Activated CD4-positive, CD25-positive, alpha-beta regulatory T cell (primary cell): ENCODE results near the gene ADGRD1.

ENCODE experiments used
- DNase-seq, 4 experiments: peaks; one replicate each; lab custom pipeline; 2025; lab: John Stamatoyannopoulos, UW

ADGRD1 gene

GRCh38 chr12:131090274-131091210 lies 136.8 kb downstream of the ADGRD1 start:
- DNase-seq, result no peak

- DNase-seq, result no peak
Measured at GRCh38 chr12:131091413-131091975, 137.8 kb downstream of the ADGRD1 start.

GRCh38 chr12:131091976-131092691 lies 138.4 kb downstream of the ADGRD1 start:
- DNase-seq, result no peak

GRCh38 chr12:131092901-131093603 lies 139.3 kb downstream of the ADGRD1 start:
- DNase-seq, result no peak

GRCh38 chr12:131093604-131093955 lies 139.9 kb downstream of the ADGRD1 start:
- DNase-seq, result no peak

GRCh38 chr12:131093971-131094830 lies 140.5 kb downstream of the ADGRD1 start:
- no peak for DNase-seq

- no peak for DNase-seq
Measured at GRCh38 chr12:131094831-131095805, 141.4 kb downstream of the ADGRD1 start.

- DNase-seq, result no peak
Measured at GRCh38 chr12:131095826-131096680, 142.3 kb downstream of the ADGRD1 start.

GRCh38 chr12:131096681-131097181 lies 143.0 kb downstream of the ADGRD1 start:
- DNase-seq, result no peak

- DNase-seq, result no peak
Measured at GRCh38 chr12:131097202-131098177, 143.8 kb downstream of the ADGRD1 start.

- DNase-seq, result no peak
Measured at GRCh38 chr12:131098178-131098981, 144.7 kb downstream of the ADGRD1 start.

- DNase-seq, result no peak
Measured at GRCh38 chr12:131100031-131100674, 146.4 kb downstream of the ADGRD1 start.

GRCh38 chr12:131101006-131101405 lies 147.3 kb downstream of the ADGRD1 start:
- DNase-seq, result no peak

GRCh38 chr12:131101703-131102492 lies 148.2 kb downstream of the ADGRD1 start:
- no peak for DNase-seq

GRCh38 chr12:131102493-131102931 lies 148.8 kb downstream of the ADGRD1 start:
- DNase-seq, result no peak
